Measurements from ENCODE around the gene FOXP1. TPM values are rescaled to one million over a fixed set of nuclear protein-coding genes. Genes with fewer than 3 reads are reported as not detected.
A peak's percentile ranks its signal among the peaks of the same experiment; 100 is the strongest.

The FOXP1 gene
- total RNA-seq, 1 donor = 195 TPM

- DNase-seq (ENCODE audit: insufficient read length, low spot score, missing footprints) = no peak
- Histone ChIP-seq H3K79me2 (ENCODE audit: insufficient read depth, low read length) (peaks cover 56% of the 10 kb centered on the region), H3K4me2 (ENCODE audit: insufficient read depth, low read length) (no peak overlapping the region), H3K27ac (ENCODE audit: low read depth, low read length) (no peak overlapping the region), H3K27me3 (ENCODE audit: insufficient read depth, low read length) (no peaks in the 10 kb centered on the region), H3K9me3 (ENCODE audit: low read depth, low read length) (no peaks in the 10 kb centered on the region), H3K4me3 (ENCODE audit: insufficient read depth, low read length) (no peak overlapping the region), H2AFZ (ENCODE audit: low read length) (no peak overlapping the region), H3K36me3 (ENCODE audit: insufficient read depth, low read length) (no peaks in the 10 kb centered on the region), H4K20me1 (ENCODE audit: insufficient read depth, low read length) (peaks cover 2% of the 10 kb centered on the region), H3K4me1 (ENCODE audit: insufficient read depth, low read length) (peaks cover 30% of the 10 kb centered on the region)
- TF ChIP-seq CTCF (IDR thresholded peaks at IDR 0.05; ENCODE audit: extremely low read depth, low read depth, low read length) = no peak
These were observed 274.2 kb downstream of the FOXP1 start for GRCh38 chr3:71309342-71309741.

GRCh38 chr3:71308836-71309235 is 274.7 kb downstream of the FOXP1 start:
- TF ChIP-seq CTCF (IDR thresholded peaks at IDR 0.05; ENCODE audit: extremely low read depth, low read depth, low read length) = no peak
- H3K4me1 ChIP-seq (ENCODE audit: insufficient read depth, low read length) = peaks cover 35% of the 10 kb centered on the region
- no peak overlapping the region for H3K4me3 ChIP-seq (ENCODE audit: insufficient read depth, low read length)
- H3K36me3 ChIP-seq (ENCODE audit: insufficient read depth, low read length) = no peaks in the 10 kb centered on the region
- DNase-seq (ENCODE audit: insufficient read length, low spot score, missing footprints) = no peak
- no peak overlapping the region for H3K27ac ChIP-seq (ENCODE audit: low read depth, low read length)
- H3K79me2 ChIP-seq (ENCODE audit: insufficient read depth, low read length) = peaks cover 59% of the 10 kb centered on the region
- no peak overlapping the region for H2AFZ ChIP-seq (ENCODE audit: low read length)
- no peaks in the 10 kb centered on the region for H3K27me3 ChIP-seq (ENCODE audit: insufficient read depth, low read length)
- H3K9me3 ChIP-seq (ENCODE audit: low read depth, low read length) = no peaks in the 10 kb centered on the region
- H4K20me1 ChIP-seq (ENCODE audit: insufficient read depth, low read length) = peaks cover 2% of the 10 kb centered on the region
- no peak overlapping the region for H3K4me2 ChIP-seq (ENCODE audit: insufficient read depth, low read length)

- H3K4me3 ChIP-seq (ENCODE audit: insufficient read depth, low read length) = no peak overlapping the region
- H3K4me2 ChIP-seq (ENCODE audit: insufficient read depth, low read length) = no peak overlapping the region
- no peak overlapping the region for H3K27ac ChIP-seq (ENCODE audit: low read depth, low read length)
- H2AFZ ChIP-seq (ENCODE audit: low read length) = no peak overlapping the region
- no peaks in the 10 kb centered on the region for H3K36me3 ChIP-seq (ENCODE audit: insufficient read depth, low read length)
- H3K4me1 ChIP-seq (ENCODE audit: insufficient read depth, low read length) = peaks cover 38% of the 10 kb centered on the region
- TF ChIP-seq CTCF (IDR thresholded peaks at IDR 0.05; ENCODE audit: extremely low read depth, low read depth, low read length) = no peak
- H3K9me3 ChIP-seq (ENCODE audit: low read depth, low read length) = no peaks in the 10 kb centered on the region
- H4K20me1 ChIP-seq (ENCODE audit: insufficient read depth, low read length) = peaks cover 2% of the 10 kb centered on the region
- DNase-seq (ENCODE audit: insufficient read length, low spot score, missing footprints) = no peak
- no peaks in the 10 kb centered on the region for H3K27me3 ChIP-seq (ENCODE audit: insufficient read depth, low read length)
- peaks cover 63% of the 10 kb centered on the region for H3K79me2 ChIP-seq (ENCODE audit: insufficient read depth, low read length)
These were observed 275.4 kb downstream of the FOXP1 start for GRCh38 chr3:71307991-71308697.

- Histone ChIP-seq H3K79me2 (ENCODE audit: insufficient read depth, low read length) (peaks cover 75% of the 10 kb centered on the region), H4K20me1 (ENCODE audit: insufficient read depth, low read length) (no peaks in the 10 kb centered on the region), H3K27ac (ENCODE audit: low read depth, low read length) (peak overlapping the region; percentile 58), H3K27me3 (ENCODE audit: insufficient read depth, low read length) (no peaks in the 10 kb centered on the region), H3K4me2 (ENCODE audit: insufficient read depth, low read length) (peak overlapping the region; percentile 83), H3K36me3 (ENCODE audit: insufficient read depth, low read length) (no peaks in the 10 kb centered on the region), H3K4me1 (ENCODE audit: insufficient read depth, low read length) (peaks cover 43% of the 10 kb centered on the region), H3K9me3 (ENCODE audit: low read depth, low read length) (no peaks in the 10 kb centered on the region), H3K4me3 (ENCODE audit: insufficient read depth, low read length) (peak overlapping the region; percentile 60), H2AFZ (ENCODE audit: low read length) (peak overlapping the region; percentile 43)
- no peak for TF ChIP-seq CTCF (IDR thresholded peaks at IDR 0.05; ENCODE audit: extremely low read depth, low read depth, low read length)
- no peak for DNase-seq (ENCODE audit: insufficient read length, low spot score, missing footprints)
These were observed 278.0 kb downstream of the FOXP1 start for GRCh38 chr3:71305231-71306206.
